ENCODE results near the gene PKIB.
A peak's percentile ranks its signal among the peaks of the same experiment; 100 is the strongest.

Gene PKIB

GRCh38 chr6:122669868-122670267 is 59.7 kb downstream of the PKIB start:
- DNase-seq (ENCODE audit: low spot score): no peak

- DNase-seq (ENCODE audit: low spot score): no peak
These were observed 61.0 kb downstream of the PKIB start for GRCh38 chr6:122671251-122671650.

DNA sequence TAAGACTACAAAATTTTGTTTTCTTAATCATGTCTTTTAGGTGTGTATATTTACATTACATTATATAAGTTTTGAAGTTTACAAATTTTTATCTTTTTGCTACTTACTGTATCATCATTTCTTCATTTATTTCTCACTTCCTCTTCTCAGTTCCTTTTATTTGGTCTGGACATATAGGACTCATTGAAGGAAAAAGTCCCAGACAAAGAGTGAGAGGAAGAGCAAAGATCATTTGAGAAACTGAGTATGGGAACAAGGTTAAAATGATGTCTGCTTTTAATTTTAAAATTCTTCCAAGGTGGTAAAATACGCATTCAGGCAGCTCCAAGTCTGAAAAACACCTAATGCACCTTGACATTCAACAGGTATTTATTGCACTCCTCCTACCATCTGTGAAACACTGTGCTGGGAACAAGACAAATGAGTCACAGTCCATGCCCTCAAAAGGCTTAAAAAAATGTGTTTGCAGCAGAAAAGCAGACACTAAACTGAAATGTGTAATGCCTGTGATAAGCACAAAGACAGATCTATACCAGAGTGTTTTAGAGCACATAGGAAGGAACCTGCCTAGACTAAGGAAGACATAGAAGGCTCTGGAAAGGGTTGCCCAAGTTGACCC is 63.2 kb downstream of the PKIB start:
- DNase-seq (ENCODE audit: low spot score): no peak

DNA sequence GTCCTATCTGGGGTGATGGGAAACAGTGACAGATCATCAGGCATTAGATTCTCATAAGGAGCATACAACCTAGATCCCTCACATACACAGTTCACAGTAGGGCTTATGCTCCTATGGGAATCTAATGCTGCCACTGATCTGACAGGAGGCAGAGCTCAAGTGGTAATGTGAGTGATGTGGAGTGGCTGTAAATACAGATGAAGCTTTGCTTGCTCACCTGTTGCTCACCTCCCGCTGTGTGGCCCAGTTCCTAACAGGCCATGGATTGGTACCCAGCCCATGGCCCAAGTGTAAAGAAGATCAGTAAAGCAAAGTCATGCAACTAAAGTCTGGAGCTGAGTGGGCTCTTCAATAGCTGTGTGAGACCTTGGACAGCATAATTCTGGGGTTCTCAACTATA is 65.9 kb downstream of the PKIB start:
- DNase-seq (ENCODE audit: low spot score): no peak

DNA sequence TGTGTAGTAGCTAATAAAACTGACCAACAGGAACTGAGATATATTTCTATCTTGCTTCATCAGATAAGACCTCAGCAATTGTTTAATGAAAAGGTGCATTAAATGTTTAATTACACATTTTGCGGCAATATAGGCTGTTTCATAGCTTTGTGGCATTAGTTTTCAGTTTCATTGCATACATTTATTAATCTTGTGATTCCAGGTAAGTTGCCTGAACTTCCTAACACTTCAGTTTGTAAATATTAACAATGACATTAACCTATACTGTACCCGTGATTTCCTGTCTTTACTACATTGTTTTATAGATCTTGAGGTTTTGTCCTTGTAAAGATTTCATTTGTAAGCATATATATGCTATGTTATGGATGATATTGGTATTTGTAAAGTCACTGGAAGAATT is 66.5 kb downstream of the PKIB start:
- no peak for DNase-seq (ENCODE audit: low spot score)

DNA sequence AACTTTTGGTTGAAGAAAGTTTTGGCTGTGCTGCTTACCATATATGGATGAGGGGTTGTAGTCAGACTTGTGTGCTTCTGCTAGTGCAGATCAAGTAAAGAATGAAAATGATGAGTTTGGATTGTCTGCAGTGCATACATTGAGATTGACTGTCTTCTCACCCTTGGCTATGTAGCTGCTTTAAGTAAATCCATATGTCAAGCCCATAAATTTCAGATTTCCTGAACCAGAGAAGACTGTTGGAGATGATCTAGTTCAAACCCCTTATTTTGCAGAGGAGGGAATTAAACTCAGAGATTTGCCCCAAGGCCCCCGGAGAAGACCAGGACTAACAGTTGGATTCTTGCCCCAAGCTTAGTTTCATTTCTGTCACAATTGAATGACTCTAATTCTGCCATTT is 67.2 kb downstream of the PKIB start:
- DNase-seq (ENCODE audit: low spot score): no peak

GRCh38 chr6:122678841-122679240 is 68.6 kb downstream of the PKIB start:
- DNase-seq (ENCODE audit: low spot score): no peak

GRCh38 chr6:122681705-122682104 is 71.5 kb downstream of the PKIB start:
- DNase-seq (ENCODE audit: low spot score): no peak

DNA sequence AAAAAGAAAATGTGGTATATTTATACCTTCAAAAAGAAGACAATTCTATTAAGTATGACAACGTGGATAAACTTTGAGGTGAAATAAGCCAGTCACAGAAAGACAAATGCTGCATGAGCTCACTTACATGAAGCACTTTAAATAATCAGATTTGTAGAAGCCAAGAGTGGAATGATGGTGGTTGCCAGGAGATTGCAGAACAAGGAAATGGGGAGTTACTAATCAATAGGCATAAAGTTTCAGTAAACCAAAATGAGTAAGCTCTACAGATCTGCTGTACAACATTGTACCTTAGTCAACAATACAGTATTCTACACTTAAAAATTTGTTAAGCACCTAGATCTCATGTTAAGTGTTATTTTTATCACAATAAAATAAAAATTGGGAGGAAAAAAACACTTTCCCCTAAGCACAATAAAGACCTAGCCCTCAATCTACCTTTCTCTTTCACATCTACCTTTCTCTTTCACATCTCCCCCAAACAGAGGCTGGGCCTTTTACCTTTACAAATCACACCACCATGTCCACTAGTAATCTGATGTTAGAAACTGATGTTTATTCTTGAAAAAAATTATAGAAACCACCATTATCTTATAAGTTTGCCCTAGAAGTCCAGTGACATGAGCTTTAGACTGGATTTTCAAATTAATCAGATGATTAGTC is 73.9 kb downstream of the PKIB start:
- no peak for DNase-seq (ENCODE audit: low spot score)

DNA sequence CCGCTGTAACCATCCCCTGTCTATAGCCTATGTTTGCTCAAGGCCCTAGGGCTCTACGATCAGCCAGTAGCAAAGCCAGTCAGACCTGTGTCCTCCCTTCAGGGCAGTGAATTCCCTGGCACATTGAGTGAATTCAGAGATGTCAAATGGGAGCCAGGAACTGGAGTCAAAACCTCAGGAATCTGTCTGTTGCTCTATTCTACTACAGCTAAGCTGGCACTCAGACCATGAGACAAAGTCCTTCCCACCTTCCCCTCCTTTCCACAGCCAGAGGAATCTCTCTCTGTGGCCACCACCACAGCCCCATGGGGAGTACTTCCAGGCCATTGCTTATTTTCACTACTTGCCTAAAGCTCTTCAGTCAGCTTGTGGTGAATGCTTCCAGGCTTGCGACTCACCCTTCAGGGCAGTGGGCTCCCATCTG is 82.0 kb downstream of the PKIB start:
- peak; percentile 9 for DNase-seq (ENCODE audit: low spot score)

DNA sequence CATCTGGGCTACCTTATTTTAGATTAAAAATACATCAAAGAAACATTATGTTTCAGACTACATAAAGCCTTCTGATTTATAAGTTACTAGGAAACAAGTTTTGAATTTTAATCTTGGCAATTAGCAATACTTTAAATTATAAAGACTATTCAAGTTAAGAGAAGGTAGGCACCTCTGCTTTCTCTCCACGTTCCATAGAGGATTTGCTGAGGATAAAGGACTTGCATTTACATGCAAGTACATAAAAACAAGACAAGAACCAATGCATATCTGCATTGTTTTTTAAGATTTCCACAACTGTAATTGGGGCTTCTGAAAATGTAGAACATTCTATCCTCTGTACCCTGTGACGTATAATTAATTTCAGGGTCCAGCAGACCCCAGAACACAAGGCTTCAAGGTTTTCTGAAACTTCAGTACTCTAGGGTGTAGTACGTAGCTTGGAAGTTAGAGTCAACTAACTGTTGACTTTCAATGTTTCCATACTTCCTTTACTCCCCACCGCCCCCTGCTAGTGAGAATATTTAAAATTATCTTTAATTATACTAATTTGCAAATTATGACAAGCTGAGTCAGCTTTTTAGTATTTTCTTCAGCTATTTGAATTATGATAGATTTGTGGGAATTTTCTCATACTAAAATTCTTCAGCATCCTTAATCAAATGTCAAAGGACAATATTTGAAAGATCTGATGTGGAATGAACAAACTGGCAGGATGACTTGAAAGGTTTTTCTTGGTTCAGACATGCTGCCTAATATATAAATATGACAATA is 82.8 kb downstream of the PKIB start:
- DNase-seq (ENCODE audit: low spot score): no peak

DNA sequence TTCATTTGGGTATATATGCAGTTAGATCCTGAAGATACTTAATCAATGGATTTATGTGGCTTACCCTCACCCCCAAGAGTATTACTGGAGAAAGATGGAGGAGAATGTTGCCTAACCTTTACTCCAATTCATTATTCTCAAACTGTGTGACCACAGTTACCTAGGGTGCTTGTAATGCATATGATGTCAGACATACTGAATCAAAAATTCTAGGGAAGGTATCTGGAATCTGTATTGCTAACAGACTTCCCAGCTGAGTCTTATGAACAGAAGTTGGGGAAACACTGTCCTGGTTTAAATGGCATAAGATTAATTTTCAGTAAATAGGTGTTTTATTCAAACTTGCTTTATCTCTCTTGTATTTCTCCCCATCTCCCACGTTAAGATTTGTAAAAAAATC is 83.9 kb downstream of the PKIB start:
- no peak for DNase-seq (ENCODE audit: low spot score)

GRCh38 chr6:122694602-122695001 is 84.4 kb downstream of the PKIB start:
- DNase-seq (ENCODE audit: low spot score): no peak

DNA sequence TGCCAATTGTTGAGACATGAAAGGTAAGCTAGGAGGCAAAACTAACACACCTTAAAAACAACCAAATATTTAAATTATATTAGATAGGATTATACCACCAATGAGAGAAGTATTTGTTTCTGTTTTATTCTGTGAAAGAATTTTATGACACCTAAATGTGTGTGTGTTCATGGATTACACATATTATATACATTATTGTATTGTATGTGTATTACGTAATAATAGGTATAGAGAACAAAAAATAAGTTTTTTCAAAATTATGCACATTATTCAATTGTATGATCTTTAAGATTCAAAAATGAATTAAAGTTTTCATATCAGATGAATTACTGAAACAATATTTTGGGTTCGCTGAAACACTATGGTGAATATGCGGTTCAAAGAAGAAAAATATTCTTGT is 85.0 kb downstream of the PKIB start:
- no peak for DNase-seq (ENCODE audit: low spot score)

DNA sequence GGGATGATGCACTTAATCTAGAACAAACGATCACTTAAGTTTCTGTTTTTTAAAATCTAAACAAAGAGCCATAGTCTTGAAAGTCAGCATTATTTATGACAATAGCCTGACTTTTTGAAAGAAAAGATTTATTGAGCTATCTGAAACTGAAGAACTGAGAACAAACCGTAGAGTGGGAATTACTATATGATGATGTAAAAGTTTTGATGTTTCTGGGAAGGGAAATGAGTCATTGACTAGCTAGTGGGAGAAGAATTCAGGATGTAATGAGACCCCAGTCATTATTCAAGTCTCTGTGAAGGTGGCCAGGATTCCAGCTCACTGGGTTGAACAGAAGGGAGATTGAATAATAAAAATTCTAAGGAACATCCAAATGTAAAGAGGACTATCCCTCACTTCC is 85.9 kb downstream of the PKIB start:
- DNase-seq (ENCODE audit: low spot score): peak; percentile 11

- DNase-seq (ENCODE audit: low spot score): no peak
These were observed 86.6 kb downstream of the PKIB start for GRCh38 chr6:122696853-122697252.

- DNase-seq (ENCODE audit: low spot score): no peak
These were observed 87.3 kb downstream of the PKIB start for GRCh38 chr6:122697458-122697857.

DNA sequence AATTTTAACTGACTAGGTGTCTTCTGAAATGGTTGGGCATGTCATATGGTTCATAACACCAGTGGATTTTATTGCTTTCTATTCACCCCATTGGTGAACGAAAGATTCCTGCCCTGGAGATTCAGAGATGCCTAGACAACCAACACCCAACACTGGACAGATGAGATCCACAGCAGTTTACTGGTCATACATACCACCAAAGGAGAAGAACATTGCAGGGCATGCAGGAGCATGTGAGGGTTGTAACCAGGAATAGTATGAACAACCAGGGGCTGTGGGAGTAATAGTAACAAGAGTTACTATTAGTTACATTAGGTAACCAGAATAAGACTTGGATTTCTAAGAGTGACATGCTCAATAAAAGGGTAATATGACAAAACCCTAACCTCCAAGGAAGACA is 91.5 kb downstream of the PKIB start:
- DNase-seq (ENCODE audit: low spot score): no peak

DNA sequence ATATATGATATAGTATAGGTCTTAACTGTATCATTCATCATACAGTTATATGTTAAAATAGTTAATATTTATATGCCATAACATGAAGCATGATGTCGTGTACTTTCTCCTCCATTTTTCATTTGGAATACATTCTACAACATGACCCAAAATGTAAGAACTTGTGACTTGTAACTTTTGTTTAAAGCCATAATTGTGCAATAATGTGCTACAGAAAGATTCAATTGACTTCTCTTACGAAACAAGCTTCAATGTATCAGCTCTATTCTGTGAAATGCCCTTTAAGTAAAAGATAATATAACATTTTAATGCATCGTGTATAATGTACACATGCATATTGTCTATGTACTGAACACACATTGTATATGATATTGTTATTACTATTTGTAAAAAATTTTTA is 92.6 kb downstream of the PKIB start:
- DNase-seq (ENCODE audit: low spot score): no peak

GRCh38 chr6:122704066-122704465 is 93.9 kb downstream of the PKIB start:
- DNase-seq (ENCODE audit: low spot score): no peak

DNA sequence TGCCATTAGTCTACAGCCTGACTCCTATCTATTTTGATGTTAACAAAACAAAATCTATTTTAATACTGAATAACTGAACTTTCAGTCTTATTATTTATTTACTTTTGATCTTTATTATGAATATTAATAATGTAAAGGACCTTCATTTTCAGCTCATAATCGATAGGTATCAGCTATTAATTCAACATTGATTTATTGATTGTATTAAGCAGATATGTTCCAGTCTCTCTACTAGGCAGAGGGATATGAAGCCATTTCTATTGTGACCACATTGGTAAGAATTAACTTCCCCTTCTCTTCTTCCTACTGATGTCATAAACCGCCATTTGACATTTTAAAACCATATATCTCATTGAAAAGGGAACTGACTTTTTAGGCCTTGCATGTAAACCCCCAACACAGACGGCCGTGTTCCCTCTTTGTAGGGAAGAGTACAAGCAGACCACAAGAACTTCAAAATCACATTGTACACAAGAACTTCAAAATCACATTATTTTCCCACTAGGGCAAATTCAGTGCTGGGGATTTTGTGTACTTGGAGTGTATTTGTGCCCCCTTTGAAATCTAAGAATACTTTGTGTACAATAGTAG is 99.8 kb downstream of the PKIB start:
- DNase-seq (ENCODE audit: low spot score): no peak

- no peak for DNase-seq (ENCODE audit: low spot score)
These were observed 100.9 kb downstream of the PKIB start for GRCh38 chr6:122710908-122711635.
